ENCODE data around the gene VPS51. TPM values are rescaled to one million over a fixed set of nuclear protein-coding genes. Genes with fewer than 3 reads are reported as not detected.

Gene VPS51
- total and polyA plus RNA-seq, 2 of the 13 experiments (the other 11 are each of a cell fraction or from before 2014, with no cell fraction given), result 76.3 to 90.6 TPM

DNA sequence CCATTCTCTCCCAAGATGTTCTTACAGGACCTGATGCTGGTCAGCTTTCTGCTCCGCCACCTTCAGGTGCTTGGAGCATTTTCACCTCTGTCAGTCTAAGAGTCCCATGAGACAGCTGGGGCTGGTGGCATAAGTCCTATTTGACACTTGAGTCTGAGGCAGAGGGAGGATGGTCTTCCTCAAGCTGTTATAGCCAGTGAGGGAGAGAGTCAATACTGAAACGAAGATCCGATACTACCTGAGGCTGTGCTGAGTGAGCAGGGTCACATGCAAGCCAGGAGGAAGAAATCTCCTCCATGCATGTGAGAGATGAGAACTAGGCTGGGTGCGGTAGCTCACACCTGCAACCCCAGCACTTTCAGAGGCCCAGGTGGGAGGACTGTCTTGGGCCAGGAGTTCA, 6.4 kb upstream of the VPS51 start:
- no peak overlapping the region for H2AFZ ChIP-seq (ENCODE audit: low read length)
- intact Hi-C loops (cut with micrococcal nuclease; ENCODE audit: unreplicated experiment) (no loop called here), in situ Hi-C loops (cut with HindIII; ENCODE audit: extremely low pct_ligation_motif_present, low pct_unique_long_range_greater_than_20kb) (no loop called here)
- POLR2A ChIA-PET, result interaction anchor here (1.8 kb wide), 1 partner anchor 22 kb away, joined by 9 read pairs; the partner anchor contains the start of gene TM7SF2
- no peak overlapping the region for H3K9ac ChIP-seq (ENCODE audit: insufficient read depth, low read depth, low read length)
- no peak for TF ChIP-seq MYC (CRISPR knock-in tag; IDR thresholded peaks at IDR 0.05; ENCODE audit: borderline replicate concordance)
- peaks cover 38% of the 10 kb centered on the region for H3K4me1 ChIP-seq (ENCODE audit: insufficient read depth, low read length)
- WGBS (ENCODE audit: low lambda C conversion rate), result 92% methylated on average over 4 of the region's 4 CpGs
- no peaks in the 10 kb centered on the region for H3K27me3 ChIP-seq (ENCODE audit: control insufficient read depth in 1 of 2, insufficient read depth in 2 of 2, low read length in 2 of 2)
- H3K4me3 ChIP-seq (replicated peaks in 1 of 3; ENCODE audit: insufficient read depth in 1 of 3, low read depth in 2 of 3, low read length in 3 of 3), result no peak overlapping the region
- no peak for DNase-seq (ENCODE audit: low spot score)
- peaks cover 13 to 18% of the 10 kb centered on the region in 2 experiments; a peak in 3 of 5 replicates for H3K36me3 ChIP-seq (replicated peaks in 1 of 2; ENCODE audit: control insufficient read depth in 1 of 2, insufficient read depth in 2 of 2, low read length in 2 of 2)
- H3K27ac ChIP-seq (ENCODE audit: extremely low read length, insufficient read depth, low read length), result no peak overlapping the region
- H3K9me3 ChIP-seq (ENCODE audit: low read length), result no peaks in the 10 kb centered on the region
- FAIRE-seq, result no peak
- no peaks in the 10 kb centered on the region for H4K20me1 ChIP-seq (ENCODE audit: insufficient read depth, low read length)
- ATAC-seq, result no peak
- CTCF ChIA-PET (ENCODE audit: low intra/inter-chr PET ratio, low total read pairs), result no interaction called here
- H3K4me2 ChIP-seq (ENCODE audit: low read depth, low read length), result no peak overlapping the region
- no TSS peak for BruUV-seq (replicated peaks)
- peaks cover 9% of the 10 kb centered on the region for H3K79me2 ChIP-seq (ENCODE audit: insufficient read depth, low read length)

DNA sequence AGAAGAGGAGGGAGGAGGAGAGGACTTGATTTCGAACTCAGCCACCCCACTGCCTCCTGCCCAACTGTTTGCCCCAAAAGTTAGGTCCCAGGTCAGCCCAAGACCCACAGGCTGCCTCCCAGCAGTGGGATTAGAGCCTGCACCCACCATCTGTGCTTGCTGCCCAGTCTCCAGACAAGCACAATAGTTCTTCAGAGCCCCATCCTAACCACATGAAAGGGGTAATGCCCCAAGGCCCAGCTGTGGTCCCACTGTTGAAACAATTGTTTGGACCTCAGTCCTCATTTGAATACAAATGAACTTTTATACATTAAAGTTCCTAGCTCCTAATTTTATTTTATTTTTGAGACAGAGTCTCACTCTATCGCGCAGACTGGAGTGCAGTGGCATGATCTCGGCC, 5.4 kb upstream of the VPS51 start:
- Histone ChIP-seq H3K4me3 (replicated peaks in 1 of 3; ENCODE audit: insufficient read depth in 1 of 3, low read depth in 2 of 3, low read length in 3 of 3) (no peak overlapping the region), H3K27ac (ENCODE audit: extremely low read length, insufficient read depth, low read length) (no peak overlapping the region), H3K79me2 (ENCODE audit: insufficient read depth, low read length) (peaks cover 3% of the 10 kb centered on the region), H3K27me3 (ENCODE audit: control insufficient read depth in 1 of 2, insufficient read depth in 2 of 2, low read length in 2 of 2) (no peaks in the 10 kb centered on the region), H3K36me3 (replicated peaks in 1 of 2; ENCODE audit: control insufficient read depth in 1 of 2, insufficient read depth in 2 of 2, low read length in 2 of 2) (peaks cover 13 to 18% of the 10 kb centered on the region in 2 experiments; a peak in 3 of 5 replicates), H3K9me3 (ENCODE audit: low read length) (no peaks in the 10 kb centered on the region), H2AFZ (ENCODE audit: low read length) (no peak overlapping the region), H4K20me1 (ENCODE audit: insufficient read depth, low read length) (no peaks in the 10 kb centered on the region), H3K9ac (ENCODE audit: insufficient read depth, low read depth, low read length) (no peak overlapping the region), H3K4me1 (ENCODE audit: insufficient read depth, low read length) (peaks cover 38% of the 10 kb centered on the region), H3K4me2 (ENCODE audit: low read depth, low read length) (no peak overlapping the region)
- no peak for TF ChIP-seq ARID2 (CRISPR knock-in tag; IDR thresholded peaks at IDR 0.05; ENCODE audit: borderline replicate concordance)
- no peak for TF ChIP-seq BCL6 (CRISPR knock-in tag; IDR thresholded peaks at IDR 0.05)
- TF ChIP-seq NFIB (CRISPR knock-in tag; IDR thresholded peaks at IDR 0.05; ENCODE audit: borderline replicate concordance), result no peak
- TF ChIP-seq MAFF (IDR thresholded peaks at IDR 0.05; ENCODE audit: low read depth, low read length), result no peak
- TF ChIP-seq MTA3 (CRISPR knock-in tag; IDR thresholded peaks at IDR 0.05), result no peak
- no peak for TF ChIP-seq SMAD9 (CRISPR knock-in tag; IDR thresholded peaks at IDR 0.05)
- TF ChIP-seq NCOR1 (IDR thresholded peaks at IDR 0.05; ENCODE audit: borderline replicate concordance, low read length), result no peak
- TF ChIP-seq ZNF782 (CRISPR knock-in tag; IDR thresholded peaks at IDR 0.05; ENCODE audit: borderline replicate concordance), result no peak
- TF ChIP-seq, protein P1, sequence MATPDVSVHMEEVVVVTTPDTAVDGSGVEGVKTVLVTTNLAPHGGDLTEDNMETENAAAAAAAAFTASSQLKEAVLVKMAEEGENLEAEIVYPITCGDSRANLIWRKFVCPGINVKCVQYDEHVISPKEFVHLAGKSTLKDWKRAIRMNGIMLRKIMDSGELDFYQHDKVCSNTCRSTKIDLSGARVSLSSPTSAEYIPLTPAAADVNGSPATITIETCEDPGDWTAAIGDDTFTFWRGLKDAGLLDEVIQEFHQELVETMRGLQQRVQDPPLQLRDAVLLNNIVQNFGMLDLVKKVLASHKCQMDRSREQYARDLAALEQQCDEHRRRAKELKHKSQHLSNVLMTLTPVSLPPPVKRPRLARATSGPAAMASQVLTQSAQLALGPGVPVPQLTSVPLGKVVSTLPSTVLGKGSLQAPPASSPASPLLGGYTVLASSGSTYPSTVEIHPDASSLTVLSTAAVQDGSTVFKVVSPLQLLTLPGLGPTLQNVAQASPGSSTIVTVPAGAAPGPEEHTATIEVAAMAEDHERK (CRISPR knock-in tag; IDR thresholded peaks at IDR 0.05; ENCODE audit: low read depth), result no peak
- TF ChIP-seq GTF3A (CRISPR knock-in tag; conservative IDR thresholded peaks at IDR 0.05), result no peak
- no peak for TF ChIP-seq SKI (IDR thresholded peaks at IDR 0.05; ENCODE audit: partially characterized antibody)
- BruUV-seq (replicated peaks), result no TSS peak
- WGBS (ENCODE audit: low lambda C conversion rate), result 89% methylated on average over 4 of the region's 4 CpGs
- in situ Hi-C loops (cut with HindIII; ENCODE audit: extremely low pct_ligation_motif_present, low pct_unique_long_range_greater_than_20kb) (no loop called here), intact Hi-C loops (cut with micrococcal nuclease; ENCODE audit: unreplicated experiment) (no loop called here)
- ChIA-PET CTCF (ENCODE audit: low intra/inter-chr PET ratio, low total read pairs) (no interaction called here), POLR2A (interaction anchor here (0.7 to 1.8 kb wide), 2 partner anchors 21 to 57 kb away, joined by 3 to 9 read pairs; partner anchors contain the start of gene TM7SF2)
- FAIRE-seq, result no peak
- no peak for DNase-seq (ENCODE audit: low spot score)
- no peak for ATAC-seq
